ENCODE measurements around the gene CD44.
A peak's percentile ranks its signal among the peaks of the same experiment; 100 is the strongest.

The CD44 gene

GRCh38 chr11:35270342-35270741 lies 131.4 kb downstream of the CD44 start:
- no peak for ATAC-seq

GRCh38 chr11:35271031-35271430 lies 132.1 kb downstream of the CD44 start:
- no peak for ATAC-seq

- peak; percentile 84 to 90 for ATAC-seq
These were observed 133.5 kb downstream of the CD44 start for GRCh38 chr11:35272391-35272902.

- ATAC-seq: no peak
These were observed 136.2 kb downstream of the CD44 start for GRCh38 chr11:35274909-35275785.

GRCh38 chr11:35275786-35276170 lies 136.8 kb downstream of the CD44 start:
- ATAC-seq: no peak

- ATAC-seq: peak; percentile 33 to 41
These were observed 137.6 kb downstream of the CD44 start for GRCh38 chr11:35276396-35277145.

GRCh38 chr11:35277827-35278226 lies 138.9 kb downstream of the CD44 start:
- no peak for ATAC-seq

GRCh38 chr11:35280727-35281126 lies 141.8 kb downstream of the CD44 start:
- no peak for ATAC-seq

- no peak for ATAC-seq
These were observed 142.3 kb downstream of the CD44 start for GRCh38 chr11:35281169-35281688.

Measured in activated CD4-positive, CD25-positive, alpha-beta regulatory T cell treated with anti-CD3 and anti-CD28 coated beads, Interleukin-2, amount 50 U/mL, for 24 hours (primary cell).